HG03442 (cell line): Measurements from ENCODE around the gene OR6Q1.
"Not testable (repeated sequence)": the region's sequence is repeated elsewhere in the genome, so short reads cannot be mapped to it uniquely, and the experiment has no call there.

Source experiments
- ATAC-seq: cut with Tn5 transposase; IDR thresholded peaks from one replicate; pipeline ENCODE4 v1.9.1; 2021; ENCODE audit warnings: mild to moderate bottlenecking, moderate library complexity; ENCODE audit not compliant: unreplicated experiment

The OR6Q1 gene

DNA sequence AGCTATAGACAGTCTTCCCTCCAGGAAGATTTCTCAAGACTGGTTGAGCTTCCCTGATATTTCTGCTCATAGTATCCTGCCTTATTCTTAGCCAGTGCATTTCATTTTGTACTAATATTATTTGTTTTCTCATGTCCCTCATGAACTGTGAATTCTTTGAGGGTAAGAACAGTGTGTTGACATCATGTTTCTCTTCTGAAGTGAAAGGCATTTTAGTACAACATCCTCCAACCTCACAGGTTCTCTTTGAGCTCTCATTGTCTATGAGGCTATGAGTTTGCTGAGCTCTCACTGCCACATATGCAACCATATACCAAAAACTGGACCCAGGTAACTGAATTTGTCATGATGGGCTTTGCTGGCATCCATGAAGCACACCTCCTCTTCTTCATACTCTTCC lies at the start of gene OR6Q1:
Gene OR6Q1, plus strand, starts transcription at position 301 of the 400 bp plus-strand sequence. Its CDS starts 0 bp downstream, at position 301.
- no peak for ATAC-seq

GRCh38 chr11:57981536-57981935 lies 49.2 kb upstream of the OR6Q1 start:
- ATAC-seq, result no peak

GRCh38 chr11:57982776-57983175 lies 48.0 kb upstream of the OR6Q1 start:
- no peak for ATAC-seq

DNA sequence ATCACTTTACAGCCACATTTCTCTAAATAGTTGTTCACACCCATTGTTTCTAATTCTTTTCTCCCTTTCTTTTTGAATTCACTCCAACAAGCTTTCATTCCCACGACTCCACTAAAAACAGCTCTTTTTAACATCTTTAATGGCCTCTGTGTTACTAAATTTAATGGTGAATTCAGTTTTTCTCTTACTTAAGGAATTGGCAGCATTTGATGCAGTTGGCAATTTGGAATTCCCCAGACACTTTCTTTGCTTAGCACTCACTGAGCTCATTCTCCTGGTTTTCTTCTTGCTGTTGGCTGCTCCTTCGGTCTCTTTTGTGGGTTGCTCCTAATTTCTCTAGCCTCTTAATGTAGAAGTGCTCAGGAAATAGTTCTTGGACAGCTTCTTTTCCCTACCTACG lies 47.6 kb upstream of the OR6Q1 start:
- ATAC-seq, result no peak

- ATAC-seq, result not testable (repeated sequence)
Observed at GRCh38 chr11:57999523-57999922, 31.2 kb upstream of the OR6Q1 start.

GRCh38 chr11:58000021-58000420 lies 30.7 kb upstream of the OR6Q1 start:
- not testable (repeated sequence) for ATAC-seq

DNA sequence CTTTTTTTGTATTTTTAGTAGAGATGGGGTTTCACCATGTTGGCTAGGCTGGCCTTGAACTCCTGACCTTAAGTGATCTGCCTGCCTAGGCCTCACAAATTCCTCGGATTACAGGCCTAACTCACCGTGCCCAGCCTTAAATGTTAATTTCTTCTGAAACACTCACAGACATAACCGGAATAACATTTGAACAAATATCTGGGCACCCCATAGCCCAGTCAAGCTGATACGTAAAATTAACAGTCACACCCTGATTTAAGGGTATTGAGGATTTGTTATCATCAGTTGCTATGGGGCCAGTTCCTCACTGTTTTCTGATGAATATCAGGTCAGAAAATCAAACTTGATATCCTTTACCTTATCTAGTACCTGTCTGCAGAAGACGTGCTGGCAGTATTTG lies 30.1 kb upstream of the OR6Q1 start:
- no peak for ATAC-seq

DNA sequence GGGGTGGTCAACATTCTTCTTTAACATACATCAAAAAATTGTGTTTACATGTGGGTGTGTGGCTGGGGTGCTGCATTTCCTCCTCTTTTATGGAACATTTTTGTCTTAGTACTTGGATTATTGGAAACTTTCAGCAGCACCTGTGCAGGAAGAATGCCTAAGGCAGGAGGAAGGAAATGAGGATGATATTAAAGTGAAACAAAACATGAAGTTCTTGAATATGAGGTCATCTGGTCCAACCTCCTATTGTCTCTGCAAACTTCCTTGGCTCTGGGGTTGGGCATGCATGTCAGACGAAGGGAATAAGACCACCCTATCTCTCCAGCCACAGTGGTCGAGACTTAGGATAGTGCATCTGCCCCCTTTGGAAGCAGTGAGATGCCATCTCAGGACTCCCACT lies 27.7 kb upstream of the OR6Q1 start:
- ATAC-seq, result no peak

DNA sequence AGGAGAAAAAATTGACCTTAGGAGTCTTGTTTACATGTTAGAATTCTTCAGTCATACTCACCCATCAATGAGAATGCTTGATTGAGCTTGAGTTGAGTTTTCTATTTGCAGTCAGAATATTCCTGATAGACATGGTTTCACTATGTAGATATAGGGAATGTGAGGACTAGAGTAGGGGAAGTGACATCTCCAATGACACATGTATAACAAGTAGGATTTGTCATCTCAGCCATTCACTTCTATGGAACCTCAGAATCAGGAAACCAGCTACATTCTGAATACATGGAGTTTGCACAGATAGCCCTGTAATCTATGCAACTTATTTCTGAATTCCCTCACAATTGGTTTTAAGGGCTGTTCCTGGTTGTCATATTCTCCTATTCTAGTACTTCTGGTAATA lies 27.2 kb upstream of the OR6Q1 start:
- no peak for ATAC-seq

DNA sequence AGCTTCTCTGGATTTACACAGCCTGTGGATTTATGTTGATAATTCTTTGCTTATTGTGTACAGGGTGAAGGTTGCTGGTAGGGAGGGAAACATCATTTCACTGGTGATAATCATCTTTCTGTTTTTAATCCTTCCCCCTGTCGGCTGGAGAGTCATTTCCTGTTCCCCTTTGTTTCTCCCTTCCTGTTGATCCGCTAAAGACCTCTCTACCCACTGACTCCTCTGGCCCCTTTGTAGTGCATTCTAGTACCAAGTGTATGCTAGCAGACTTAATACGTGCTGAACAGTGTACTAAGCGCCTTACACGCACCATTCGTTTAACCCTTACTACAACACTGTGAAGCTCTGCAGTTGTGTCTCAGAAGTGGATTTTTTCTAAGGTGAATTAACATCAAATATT lies 26.1 kb upstream of the OR6Q1 start:
- no peak for ATAC-seq

- ATAC-seq, result no peak
Observed at GRCh38 chr11:58006940-58007339, 23.8 kb upstream of the OR6Q1 start.

DNA sequence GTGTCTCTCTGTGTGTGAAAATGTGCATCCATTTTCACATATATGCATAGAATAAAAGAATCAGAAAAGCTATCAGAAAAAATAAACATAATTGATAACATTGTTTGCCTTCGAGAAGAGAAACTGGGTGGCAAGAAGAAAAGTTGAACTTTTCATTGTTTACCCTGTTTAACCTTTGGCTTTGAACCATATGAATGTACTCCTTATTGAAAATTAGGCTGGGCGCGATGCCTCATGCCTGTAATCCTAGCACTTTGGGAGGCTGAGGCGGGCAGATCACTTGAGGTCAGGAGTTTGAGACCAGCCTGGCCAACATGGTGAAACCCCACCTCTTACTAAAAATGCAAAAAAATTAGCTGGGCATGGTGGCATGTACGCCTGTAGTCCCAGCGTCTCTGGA lies 19.0 kb upstream of the OR6Q1 start:
- ATAC-seq, result no peak

DNA sequence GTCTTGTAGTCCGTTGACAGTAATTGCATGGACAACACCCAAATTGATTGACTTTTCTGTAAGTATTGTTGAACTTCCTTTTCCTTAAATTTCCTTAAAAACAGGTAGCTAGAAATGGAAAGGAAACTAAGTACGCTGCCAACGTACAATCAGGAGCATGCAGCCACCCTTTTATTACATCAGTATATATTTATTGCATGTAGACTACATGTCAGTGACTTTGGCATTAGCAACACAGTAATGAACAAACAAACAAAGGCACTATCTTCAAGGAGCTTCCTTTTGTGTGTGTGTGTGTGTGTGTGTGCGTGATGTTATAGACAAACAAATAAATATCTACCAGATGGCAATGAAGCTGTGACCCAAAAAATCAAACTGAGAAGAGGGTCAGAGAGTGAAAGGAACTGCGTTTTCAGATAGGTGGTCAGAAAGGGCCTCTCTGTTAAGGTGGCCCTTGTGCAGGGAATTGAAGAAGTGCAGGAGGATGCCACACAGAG lies 7.3 kb upstream of the OR6Q1 start, which contains the start of gene OR9Q1:
Gene OR9Q1, plus strand, starts transcription at position 447 of the 497 bp plus-strand sequence. CDS start 155,564 bp downstream, outside the sequence.
- ATAC-seq, result no peak

GRCh38 chr11:58024601-58025091 lies 6.1 kb upstream of the OR6Q1 start:
- ATAC-seq, result no peak

- no peak for ATAC-seq
Observed at GRCh38 chr11:58027341-58027740, 3.4 kb upstream of the OR6Q1 start.

DNA sequence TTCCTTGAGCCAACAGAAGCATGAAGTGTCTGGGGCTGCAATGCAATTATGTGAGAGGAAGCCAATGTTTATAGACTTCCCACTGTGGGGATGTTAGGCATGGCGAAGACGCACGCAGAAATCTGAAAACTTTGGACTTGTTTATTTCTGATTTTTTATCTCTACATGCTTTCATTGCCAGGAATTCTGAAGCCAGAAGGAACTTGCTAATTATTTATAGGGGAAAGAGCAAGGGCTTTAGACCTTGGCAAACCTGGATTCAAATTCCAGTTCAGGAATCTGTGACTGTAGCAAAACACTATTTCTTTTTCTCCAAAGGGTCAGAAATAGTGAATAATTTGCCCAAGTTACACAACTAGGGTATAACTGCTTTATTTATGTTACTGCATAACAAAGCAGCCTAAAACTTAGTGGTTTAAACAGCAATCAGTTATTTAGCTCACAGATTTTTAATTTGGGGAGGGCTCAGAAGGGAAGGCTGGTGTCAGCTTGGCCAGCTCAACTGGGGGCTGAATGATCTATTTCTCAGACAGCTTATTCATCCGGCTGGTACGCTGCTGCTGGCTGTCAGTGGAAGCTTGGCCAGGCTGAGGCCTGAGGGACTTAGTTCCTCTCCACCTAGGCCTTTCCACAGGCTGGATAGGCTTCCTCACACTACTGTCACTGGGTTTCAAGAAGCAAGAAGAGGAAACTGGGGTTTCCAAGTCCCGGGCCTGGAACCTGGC lies 1.9 kb upstream of the OR6Q1 start:
- ATAC-seq, result no peak

- ATAC-seq, result no peak
Observed at GRCh38 chr11:58034471-58034870, 3.7 kb downstream of the OR6Q1 start.

DNA sequence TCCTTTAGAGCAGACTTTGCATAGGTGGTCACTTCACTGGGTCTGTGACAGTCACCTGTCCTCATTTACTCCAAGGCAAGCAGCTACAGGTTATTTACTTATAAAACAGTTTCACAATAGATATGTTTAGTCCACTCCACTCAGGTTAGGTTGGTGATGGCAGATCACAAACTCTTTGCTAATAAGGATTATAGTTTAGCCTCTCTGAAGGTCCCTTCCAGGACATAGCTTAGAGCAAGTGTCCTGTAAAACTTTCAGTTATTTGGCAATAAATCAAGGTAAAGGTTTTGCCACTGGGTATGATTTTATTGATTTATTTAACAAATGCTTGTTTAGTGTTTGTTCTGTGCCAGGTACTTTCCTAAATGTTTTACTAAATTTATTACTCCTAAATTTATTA lies 8.8 kb downstream of the OR6Q1 start:
- no peak for ATAC-seq

GRCh38 chr11:58043379-58043778 lies 12.6 kb downstream of the OR6Q1 start:
- ATAC-seq, result no peak

GRCh38 chr11:58046231-58046630 lies 15.5 kb downstream of the OR6Q1 start:
- ATAC-seq, result no peak

- ATAC-seq, result no peak
Observed at GRCh38 chr11:58047818-58048217, 17.1 kb downstream of the OR6Q1 start.

DNA sequence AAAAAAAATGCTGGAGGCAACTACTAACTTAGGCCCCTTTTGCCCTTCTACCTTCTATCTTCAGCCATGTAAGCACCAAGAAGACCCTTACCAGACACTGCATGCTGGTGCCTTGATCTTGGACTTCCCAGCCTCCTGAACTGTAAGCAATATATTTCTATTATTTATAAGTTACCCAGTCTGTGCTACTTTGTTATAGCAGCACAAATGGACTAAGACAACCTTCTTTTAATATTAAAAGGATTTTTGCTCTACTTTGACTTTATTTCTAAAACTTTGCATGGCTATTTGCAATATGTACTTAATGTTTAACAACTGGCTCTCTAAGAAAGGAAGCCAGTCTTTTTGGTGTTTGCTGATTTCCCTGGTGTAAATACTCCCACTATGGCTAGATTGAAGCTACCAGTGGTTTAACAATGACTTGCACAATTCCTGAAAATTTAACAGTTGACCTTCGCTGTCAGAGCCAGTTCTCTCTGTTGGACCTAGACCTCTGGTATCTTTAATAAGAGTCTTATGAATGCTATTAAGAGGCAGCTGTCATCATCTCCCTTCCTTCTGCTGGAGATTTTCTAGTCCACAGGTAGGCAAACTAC lies 25.2 kb downstream of the OR6Q1 start:
- no peak for ATAC-seq
